DMS153 treated with DMSO at 0.1 percent for 48 hours (cell line): ENCODE data around the gene LRRC4C.

Source experiments
- DNase-seq: peaks from one replicate; lab custom pipeline; 2025; ENCODE audit not compliant: unreplicated experiment; lab: John Stamatoyannopoulos, UW

The LRRC4C gene

GRCh38 chr11:41419901-41420300 is 39.6 kb downstream of the LRRC4C start:
- DNase-seq = no peak

- no peak for DNase-seq
These were observed 44.5 kb downstream of the LRRC4C start for GRCh38 chr11:41414771-41415440.

GRCh38 chr11:41413843-41414242 is 45.6 kb downstream of the LRRC4C start:
- DNase-seq = no peak

- DNase-seq = no peak
These were observed 53.6 kb downstream of the LRRC4C start for GRCh38 chr11:41405812-41406211.

- no peak for DNase-seq
These were observed 55.3 kb downstream of the LRRC4C start for GRCh38 chr11:41404109-41404508.

- DNase-seq = no peak
These were observed 56.0 kb downstream of the LRRC4C start for GRCh38 chr11:41403458-41403857.

GRCh38 chr11:41400819-41401382 is 58.6 kb downstream of the LRRC4C start:
- no peak for DNase-seq

- no peak for DNase-seq
These were observed 59.3 kb downstream of the LRRC4C start for GRCh38 chr11:41400124-41400523.

GRCh38 chr11:41399323-41399722 is 60.1 kb downstream of the LRRC4C start:
- DNase-seq = no peak

- DNase-seq = no peak
These were observed 61.3 kb downstream of the LRRC4C start for GRCh38 chr11:41398175-41398574.

- no peak for DNase-seq
These were observed 64.8 kb downstream of the LRRC4C start for GRCh38 chr11:41394521-41395195.

GRCh38 chr11:41392596-41392995 is 66.9 kb downstream of the LRRC4C start:
- no peak for DNase-seq

GRCh38 chr11:41389623-41390130 is 69.8 kb downstream of the LRRC4C start:
- DNase-seq = no peak

GRCh38 chr11:41384329-41384728 is 75.1 kb downstream of the LRRC4C start:
- no peak for DNase-seq

GRCh38 chr11:41383768-41384167 is 75.7 kb downstream of the LRRC4C start:
- no peak for DNase-seq

GRCh38 chr11:41382927-41383326 is 76.5 kb downstream of the LRRC4C start:
- DNase-seq = no peak

- no peak for DNase-seq
These were observed 80.4 kb downstream of the LRRC4C start for GRCh38 chr11:41379084-41379483.

GRCh38 chr11:41377709-41378394 is 81.6 kb downstream of the LRRC4C start:
- DNase-seq = no peak

- no peak for DNase-seq
These were observed 107.6 kb downstream of the LRRC4C start for GRCh38 chr11:41351825-41352224.

- no peak for DNase-seq
These were observed 113.4 kb downstream of the LRRC4C start for GRCh38 chr11:41346042-41346441.

GRCh38 chr11:41334007-41334933 is 125.2 kb downstream of the LRRC4C start:
- DNase-seq = no peak
